OCI-M2 (cell line): ENCODE measurements around the gene ARHGAP10.

Experiments used
- DNase-seq: peaks from one replicate; lab custom pipeline; 2025; ENCODE audit not compliant: unreplicated experiment; lab: John Stamatoyannopoulos, UW

The ARHGAP10 gene

DNA sequence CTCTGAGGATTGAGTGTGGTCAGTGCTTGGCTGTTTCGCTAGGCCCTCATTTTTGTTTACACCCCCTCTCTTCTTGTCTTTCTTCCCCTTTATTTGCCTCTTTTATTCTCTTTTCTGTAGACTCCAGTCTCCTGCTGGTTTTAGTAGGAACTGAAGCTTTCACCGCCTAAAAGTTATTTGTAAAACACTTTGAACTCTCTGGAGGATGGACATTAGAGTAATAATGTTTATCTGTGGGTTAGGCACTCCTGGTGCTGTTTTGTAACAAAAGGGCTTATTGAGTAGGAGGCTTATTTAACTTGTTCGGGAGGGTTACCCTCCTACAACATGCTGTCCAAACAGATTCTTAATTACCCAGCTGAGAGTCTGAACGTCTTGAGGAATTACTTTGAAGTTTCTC is 1.6 kb upstream of the ARHGAP10 start:
- no peak for DNase-seq

DNA sequence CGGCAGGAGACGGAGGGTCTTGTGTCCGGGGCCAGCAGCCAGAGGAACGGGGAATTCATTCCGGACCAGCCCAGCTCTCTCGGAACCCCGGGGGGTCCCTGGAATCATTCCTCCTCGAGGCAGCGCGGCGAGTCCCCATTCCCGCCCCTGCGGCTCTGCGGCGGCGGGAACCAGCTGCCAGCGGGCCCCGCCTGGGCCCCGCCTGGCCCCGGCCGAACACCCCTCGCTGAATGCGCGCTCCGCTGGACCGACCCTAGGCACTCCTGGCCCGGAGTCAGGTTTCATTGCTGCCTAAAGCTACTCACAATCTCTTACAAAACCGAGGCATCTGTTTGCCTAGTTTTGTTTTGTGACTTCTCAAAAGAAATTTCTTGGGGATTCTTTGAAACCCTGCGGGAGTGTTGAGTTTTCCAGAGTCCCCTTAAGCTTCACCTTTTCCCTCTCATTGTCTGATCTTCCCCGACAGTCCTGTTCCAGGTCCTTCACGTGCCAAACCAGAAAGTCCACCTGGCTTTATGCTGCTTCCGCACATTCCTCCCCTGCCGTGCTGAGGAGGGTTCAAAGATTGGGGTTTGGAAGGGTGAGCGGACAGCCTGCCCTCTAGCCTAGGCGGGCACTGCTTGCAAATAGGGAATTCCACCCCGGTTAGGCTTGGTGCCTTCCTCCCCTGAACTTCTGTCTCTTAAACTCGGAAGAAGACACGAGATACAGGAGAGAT is 789 bp downstream of the ARHGAP10 start:
- DNase-seq, result no peak

DNA sequence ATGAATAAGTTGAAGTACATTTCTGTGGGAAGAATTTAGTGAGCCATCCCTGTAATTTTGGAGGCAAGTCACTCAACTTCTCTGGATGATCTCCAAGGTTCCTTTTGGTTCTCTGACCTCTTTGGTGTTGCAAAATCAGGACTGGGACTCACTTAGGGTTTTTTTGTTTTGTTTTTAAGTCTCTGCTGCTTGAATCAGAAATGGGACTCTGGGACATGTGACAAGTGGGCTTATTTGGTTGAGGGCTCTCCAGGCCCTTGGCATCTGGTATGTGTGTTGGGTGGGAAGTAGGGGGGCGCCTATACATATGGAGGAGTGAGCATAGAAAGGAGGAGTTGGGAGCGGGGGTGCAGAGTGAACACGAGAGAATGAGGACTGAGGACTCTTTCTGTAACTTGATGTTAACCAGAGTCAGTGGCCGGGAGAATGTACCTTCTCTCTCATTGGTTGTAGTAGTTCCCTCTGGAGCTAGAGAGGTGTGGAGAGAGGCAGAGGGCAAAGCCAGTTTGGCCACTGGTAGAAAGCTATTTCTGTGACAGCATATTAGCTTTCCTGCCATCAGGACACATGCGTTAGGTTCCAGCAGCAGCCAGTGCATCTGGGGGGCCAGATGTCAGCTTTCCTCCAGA is 1.9 kb downstream of the ARHGAP10 start:
- DNase-seq, result no peak

DNA sequence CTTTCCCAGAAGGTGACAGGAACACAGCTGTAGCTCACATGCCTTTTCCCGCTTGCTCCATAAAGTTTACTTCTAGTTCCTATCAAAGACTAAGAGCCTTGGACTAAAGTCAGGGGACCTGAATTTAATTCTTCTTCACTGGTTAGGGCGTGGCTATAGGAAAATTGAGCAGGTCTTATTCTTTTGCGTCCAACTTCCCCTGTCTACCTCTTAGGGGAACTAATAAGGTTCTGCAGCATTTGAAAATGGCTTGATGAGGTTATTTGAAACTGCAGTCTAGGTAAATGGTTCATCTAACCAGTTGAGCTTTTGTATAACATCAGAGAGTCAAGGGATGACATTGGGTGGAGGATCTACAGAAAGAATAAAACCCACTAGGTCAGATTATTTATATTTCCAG is 2.6 kb downstream of the ARHGAP10 start:
- no peak for DNase-seq

DNA sequence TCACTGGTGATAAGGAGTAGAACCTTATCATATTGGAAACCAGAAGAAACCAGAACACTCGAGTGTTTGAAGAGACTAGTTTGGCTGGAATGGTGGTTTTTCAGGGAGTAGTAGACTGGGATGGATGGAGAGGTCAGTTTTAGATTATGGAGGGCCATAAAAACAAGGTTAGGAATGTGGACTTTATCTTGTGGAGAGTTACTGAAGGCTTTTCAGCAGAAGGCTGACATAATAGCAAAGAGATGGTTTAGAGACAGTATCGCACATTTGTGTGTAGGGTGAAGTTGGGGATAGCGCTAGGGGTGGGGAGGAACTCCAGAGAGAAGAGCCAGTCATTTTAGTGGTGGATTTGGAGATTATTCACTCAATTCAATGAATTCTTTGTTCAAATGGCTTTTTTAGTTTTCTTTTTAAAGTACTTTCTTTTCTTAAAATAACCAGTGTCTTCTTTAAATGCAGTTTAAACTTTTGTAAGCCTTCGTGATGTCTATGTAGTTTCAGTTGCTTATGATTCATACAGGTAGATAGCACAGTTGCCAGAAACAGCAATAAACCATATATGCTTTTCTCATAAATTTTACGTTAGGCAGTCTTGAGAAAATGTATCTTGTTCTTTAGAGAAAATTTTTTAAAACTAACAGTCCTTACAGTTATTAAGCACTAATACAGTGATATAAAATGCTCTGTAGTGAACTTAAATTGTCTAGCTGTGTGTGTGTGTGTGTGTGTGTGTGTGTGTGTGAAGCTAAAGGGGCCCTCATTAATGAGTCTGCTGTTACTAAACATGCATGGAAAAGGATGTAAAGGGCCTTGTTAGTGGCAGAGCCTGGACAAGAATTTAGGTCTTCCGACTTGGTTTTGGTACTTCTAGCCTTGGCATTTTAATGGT is 3.8 kb downstream of the ARHGAP10 start:
- DNase-seq, result no peak

DNA sequence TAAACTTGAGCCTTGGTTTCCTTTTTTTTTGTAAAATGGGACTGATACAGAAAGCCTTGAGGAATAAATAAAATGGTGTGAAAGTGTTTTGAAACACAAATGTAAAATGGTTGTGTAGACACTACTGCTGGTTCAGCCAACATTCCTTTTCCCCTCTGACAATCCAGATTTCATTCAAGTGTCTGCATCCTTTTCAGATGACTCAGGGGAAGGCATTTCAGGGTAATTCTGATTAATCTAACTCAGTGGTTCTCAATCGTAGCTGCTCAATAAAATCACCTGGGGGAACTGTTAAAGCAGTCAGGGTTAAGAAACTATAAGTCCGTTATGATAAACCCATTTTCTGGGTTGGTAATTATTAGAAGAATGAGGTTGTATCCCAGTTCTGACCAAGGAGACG is 4.6 kb downstream of the ARHGAP10 start:
- DNase-seq, result no peak

DNA sequence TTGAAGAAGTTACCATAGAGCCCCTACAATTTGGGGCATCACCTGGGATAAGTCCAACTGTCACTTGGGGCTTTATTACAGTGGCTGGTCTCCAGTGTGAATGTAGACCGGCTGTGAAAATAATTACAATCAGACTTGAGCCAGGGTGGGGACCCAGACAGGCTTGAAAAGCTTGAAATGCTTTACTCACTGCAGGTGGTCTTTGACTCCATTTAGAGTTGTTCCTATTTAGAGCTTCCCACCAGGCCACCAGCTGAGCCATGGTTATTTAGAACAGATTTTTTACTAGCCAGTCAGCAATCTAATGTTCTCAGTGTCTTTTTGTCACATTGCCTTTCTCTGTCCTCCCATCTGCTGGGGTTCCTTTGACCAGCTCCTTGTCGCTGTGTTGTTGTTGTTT is 5.7 kb downstream of the ARHGAP10 start:
- no peak for DNase-seq

DNA sequence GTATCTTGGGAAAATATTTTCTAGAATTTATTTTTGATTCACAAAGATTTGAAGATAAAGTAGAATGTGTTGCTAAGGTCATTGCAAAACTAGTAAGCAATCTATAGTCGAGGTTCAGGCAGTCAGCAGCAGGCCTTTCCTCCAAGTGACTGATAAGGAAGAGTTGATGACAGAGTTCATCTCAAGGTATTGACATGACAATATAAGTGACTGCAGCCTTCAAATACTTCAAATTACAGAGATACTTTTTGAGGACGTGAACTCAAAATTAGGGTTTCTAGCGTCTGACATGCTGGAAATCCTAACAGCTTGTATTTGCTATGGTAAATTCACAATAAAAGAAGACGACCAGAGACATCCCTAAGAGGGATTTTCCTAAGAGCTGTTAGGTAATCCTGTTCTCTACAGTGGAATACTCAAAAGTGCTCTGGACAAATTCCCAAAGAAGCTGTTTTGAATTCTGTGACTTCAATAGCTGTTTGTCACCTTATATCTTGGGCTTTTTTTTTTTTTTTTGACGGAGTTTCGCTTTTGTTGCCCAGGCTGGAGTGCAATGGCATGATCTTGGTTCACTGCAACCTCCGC is 7.4 kb downstream of the ARHGAP10 start:
- DNase-seq, result no peak

DNA sequence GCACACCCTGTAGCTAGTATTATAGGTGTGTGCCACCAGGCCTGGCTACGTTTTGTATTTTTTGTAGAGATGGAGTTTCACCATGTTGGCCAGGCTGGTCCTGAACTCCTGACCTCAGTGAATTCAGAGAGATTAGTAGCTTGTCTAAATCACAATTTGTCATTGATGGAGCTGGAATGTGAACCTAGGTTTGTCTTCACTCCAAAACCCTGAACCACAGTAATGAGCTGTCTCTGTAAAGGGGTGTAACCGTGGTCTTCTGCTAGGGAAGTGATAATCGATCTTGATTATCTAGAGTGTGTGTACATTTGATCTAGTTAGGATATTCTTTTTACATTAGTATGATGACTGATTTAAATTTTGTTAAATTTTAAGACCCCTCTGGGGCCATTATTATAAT is 8.3 kb downstream of the ARHGAP10 start:
- no peak for DNase-seq

DNA sequence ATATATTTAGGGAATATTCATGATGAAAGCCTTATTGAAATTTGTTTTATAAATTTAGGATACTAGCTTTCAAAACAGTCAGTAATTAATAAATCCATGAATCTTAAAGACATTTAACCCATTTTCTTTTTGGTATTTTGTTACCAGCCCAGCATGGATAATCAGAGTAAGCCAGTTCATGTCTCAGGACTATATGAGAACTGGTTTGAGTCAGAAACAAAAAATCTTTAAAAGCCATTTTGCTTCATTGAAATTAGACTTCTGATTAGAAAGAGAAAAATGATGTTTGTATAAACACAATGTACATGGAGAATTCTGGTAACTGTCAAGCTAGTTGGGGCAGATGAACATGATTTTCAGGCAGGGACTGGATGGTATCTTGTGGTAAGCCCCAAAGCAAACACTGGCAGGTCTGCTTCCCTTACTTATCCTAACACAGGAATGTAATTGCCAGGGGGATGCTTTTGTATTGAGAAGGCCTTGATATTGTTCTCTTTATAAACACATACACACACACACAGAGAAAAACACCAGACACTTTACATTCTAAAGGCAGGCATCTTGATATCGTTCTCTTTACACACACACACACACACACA is 9.4 kb downstream of the ARHGAP10 start:
- no peak for DNase-seq

DNA sequence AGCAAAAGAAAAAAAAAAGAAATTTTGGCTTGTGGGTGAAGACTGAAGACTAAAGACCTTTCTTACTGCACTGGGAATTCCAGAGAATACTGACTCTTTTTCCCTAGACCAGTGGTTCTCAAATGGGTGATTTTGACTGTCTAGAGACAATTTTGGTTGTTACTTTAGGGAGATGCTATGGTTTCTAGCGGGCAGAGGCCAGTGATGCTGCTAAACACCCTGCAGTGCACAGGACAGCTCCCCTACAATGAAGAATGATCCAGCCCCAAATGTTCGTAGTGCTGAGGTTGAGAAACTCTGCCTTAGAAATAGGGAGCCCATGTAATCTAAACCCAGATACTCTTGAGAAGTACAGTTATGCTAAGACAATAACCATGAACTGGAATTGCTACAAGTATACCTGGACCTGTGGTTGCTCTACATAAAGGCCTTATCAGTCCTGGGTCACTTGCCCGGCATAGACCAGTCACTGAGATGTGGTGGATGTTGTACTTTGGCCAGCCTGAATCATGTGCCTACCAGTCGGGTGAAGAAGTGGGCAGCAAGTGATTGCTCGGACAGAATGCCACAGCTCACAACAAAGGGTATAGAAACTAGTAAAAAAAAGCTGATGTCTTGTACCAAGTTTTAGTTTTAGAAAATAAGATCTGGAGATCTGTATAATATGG is 16.0 kb downstream of the ARHGAP10 start:
- no peak for DNase-seq

DNA sequence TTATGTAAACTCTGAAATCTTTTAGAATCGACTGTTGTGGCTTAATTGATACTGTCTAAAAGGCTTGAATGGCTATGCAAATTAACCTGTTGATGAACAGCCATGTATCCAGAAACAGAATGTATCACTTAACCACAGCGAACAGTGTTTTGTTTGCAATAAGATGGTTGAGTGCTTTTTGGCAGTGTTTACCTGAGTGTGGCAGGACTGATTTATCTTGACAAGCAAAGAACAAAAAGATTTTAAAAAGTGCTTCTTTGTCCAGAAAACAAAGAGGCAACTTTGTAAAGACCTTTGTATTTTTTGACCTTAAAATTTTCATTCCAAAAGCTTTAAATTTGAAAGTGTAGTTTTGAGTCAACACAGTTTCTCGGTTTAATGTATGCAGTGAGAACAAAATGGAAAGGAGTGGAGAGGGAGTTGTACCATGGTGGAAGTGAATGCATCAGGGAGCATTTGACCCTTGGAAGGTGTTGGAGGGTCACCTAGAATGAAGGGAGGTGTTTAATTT is 18.0 kb downstream of the ARHGAP10 start:
- no peak for DNase-seq

DNA sequence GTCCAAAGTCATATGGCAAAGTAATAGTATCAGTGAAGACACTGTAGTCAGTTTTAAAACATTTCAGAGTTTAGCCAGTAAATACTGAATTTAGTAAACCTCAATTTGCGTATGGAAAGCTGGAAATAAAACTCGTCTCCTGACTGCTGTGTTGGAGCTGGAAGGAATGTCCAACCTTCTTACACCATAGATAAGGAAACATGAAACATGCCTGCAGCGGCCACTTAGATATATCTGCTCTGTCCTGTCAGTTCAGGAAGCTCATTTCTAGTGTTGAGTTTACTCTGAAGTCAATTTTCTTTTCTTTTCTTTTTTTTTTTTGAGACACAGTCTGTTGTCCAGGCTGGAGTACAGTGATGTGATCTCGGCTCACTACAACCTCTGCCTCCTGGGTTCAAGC is 21.2 kb downstream of the ARHGAP10 start:
- no peak for DNase-seq

DNA sequence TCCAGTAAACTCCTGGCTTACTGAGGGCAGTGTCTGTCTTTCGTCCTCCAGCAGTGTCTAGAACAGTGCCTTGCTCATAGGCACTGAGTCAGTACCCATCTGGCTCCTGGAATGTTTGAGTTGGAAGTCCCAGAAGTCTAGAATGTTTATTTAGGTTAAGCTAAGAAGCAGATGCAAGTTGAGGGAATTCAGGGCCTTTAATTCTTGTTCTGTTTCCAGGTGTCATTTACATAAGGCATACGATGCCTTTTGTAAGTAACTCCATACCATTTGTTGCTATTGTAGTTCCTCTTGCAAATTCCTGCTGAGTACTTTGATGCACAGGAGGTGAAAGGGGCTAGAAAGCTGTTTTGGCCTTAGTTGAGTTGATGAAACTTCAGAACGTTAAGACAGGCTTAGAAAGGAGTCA is 22.2 kb downstream of the ARHGAP10 start:
- no peak for DNase-seq

DNA sequence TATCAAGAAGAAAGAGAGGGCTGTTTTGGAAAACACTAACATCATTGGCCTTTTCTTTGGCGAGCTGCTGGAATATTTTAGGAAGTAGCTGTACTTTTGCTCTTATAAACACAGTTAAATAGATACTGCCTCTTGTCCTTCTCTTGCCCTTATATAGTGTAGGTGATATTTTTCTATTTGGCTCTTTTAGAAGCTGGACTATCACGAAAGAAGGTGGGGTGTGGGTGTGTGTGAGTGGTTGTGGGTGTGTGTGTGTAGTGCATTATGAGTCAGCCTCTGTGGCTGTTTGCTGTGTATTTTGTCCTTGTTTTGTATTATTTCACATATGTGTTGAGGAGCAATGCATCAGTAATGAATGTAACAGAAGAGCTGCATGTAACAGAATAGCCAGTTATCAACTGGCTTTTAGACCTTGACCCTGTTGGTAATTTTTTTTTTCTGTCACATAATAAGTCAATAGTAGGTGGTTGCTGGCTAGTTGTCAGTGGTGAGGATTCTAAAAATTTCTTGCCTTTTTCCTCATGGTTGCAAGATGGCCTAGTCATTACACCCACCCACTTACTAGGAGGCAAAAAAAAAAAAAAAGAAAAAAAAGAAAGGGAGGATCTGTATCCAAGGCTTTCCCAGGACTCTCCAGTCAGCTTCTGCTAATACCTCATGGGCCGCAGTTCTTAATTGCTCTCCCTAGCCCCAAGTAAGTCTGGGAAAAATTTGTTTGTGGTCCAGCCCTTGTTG is 23.8 kb downstream of the ARHGAP10 start:
- no peak for DNase-seq

DNA sequence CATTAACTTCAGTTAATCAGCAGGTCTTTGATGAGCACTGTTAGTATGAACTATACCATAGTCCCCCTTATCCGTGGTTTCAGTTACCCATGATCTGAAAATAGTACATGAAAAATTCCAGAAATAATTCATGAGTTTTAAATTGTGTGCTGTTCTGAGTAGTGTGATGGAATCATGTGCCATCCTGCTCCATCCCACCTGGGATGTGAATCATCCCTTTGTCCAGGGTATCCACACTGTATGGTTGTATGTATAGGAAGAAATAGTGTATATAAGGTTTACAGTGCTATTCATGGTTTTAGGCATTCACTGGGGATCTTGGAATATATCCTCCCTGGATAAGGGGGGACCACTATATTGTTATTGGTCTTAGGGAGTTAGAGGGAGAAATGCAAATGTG is 24.5 kb downstream of the ARHGAP10 start:
- no peak for DNase-seq

DNA sequence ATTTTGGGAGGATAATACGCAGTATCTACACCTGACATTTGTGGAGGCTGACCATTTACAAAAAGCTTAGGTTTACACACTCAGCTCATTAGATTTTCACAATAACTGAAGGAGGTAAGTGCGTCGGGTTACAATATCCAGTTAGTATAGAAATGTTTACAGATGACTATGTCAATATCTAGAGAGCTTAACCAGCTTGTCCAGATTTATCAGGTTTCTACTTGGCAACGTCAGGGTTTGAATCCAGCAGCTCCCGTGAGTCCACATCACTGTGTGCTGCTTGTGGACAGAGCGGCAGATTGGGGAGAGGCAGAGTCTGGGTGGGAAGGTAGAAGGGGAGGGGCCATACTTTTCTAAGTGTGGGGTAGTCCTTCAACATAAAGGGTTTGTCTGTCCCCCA is 28.3 kb downstream of the ARHGAP10 start:
- DNase-seq, result no peak

DNA sequence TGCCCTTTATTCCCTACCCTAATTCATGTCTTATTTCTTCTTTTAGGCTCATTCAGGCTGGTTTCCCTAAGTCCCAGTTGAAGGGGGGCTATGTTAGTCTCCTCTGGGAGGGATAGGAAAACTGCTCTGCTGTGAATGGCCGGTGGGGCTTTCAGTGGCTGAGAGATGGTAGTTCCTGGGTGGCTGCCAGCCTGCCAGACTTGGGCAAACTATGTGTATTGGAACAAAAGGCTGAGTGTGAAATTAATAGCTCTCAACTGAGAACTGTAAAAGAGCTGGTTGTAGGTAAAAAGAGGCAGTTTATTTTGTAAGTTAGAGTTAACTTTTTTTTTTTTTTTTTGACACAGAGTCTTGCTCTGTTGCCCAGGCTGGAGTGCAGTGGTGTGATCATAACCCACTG is 28.8 kb downstream of the ARHGAP10 start:
- DNase-seq, result no peak

DNA sequence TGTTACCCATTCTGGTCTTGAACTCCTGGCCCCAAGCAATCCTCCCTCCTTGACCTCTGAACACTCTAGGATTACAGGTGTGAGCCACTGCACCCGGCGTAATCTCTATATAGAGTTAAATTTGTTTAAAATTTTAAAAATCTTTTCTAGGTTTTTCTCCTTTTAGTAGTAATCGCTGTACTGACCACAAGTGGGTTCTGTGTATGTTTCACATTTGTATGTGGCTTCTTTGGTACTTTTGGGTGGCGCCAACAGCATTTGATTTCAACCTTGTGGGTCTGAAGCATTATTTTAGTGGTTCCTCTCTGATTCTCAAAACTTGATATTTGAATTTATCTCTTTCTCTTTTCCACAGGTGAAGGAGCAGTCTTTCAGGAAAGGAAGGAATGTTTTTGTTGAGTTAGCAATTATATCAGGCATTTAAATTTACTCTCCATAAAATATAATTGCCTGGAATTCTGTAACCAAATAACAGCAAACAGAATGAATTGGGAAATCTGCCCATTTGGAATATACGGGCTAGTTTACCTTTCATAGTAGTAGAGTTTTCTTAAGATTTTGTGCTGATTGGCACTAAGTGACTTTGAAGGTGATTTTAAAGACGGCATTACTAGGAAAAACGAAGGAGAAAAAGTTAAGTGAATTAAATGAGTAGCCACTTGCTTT is 29.5 kb downstream of the ARHGAP10 start:
- DNase-seq, result no peak
